SK-N-MC (cell line): ENCODE data around the gene WDR26.

Experiments
- DNase-seq: peaks from one replicate; pipeline ENCODE4 v3.0.0-alpha.2; 2011; ENCODE audit warnings: low read depth, low spot score
- H3K27ac ChIP-seq: fragments of 200-600 bp; sonication (generic); 2 replicates; pipeline ENCODE4 v1.5.1; 2016; ENCODE audit warnings: mixed run types
- H3K36me3 ChIP-seq: fragments of 200-600 bp; sonication (generic); 2 replicates; pipeline ENCODE4 v1.6.1; 2017; ENCODE audit warnings: antibody characterized with exemption, low read length, mixed read lengths; ENCODE audit not compliant: insufficient read depth
- H3K4me3 ChIP-seq: fragments of 200-600 bp; sonication (generic); 2 replicates; pipeline ENCODE4 v1.5.1; 2016
- H3K9ac ChIP-seq: fragments of 200-600 bp; sonication (generic); 2 replicates; pipeline ENCODE4 v1.8.0; 2017; ENCODE audit warnings: mixed run types, mixed read lengths; ENCODE audit not compliant: insufficient read length
- H3K9me3 ChIP-seq: fragments of 200-600 bp; sonication (generic); 2 replicates; pipeline ENCODE4 v1.6.1; 2017; ENCODE audit warnings: low read depth, mild to moderate bottlenecking, antibody characterized with exemption, low read length, moderate library complexity, mixed read lengths
- EZH2 ChIP-seq: fragments of 200-600 bp; sonication (generic); IDR thresholded peaks from one replicate; pipeline ENCODE4 v1.6.1; 2017; ENCODE audit warnings: antibody characterized with exemption
- FOXP2 ChIP-seq: optimal IDR thresholded peaks from 2 replicates; pipeline ENCODE3; 2011; ENCODE audit warnings: mild to moderate bottlenecking, moderate library complexity; ENCODE audit not compliant: insufficient read depth; ENCODE audit errors: extremely low read length, control extremely low read depth
- POLR2AphosphoS5 ChIP-seq: IDR thresholded peaks from 2 replicates; pipeline ENCODE4 v1.6.1; 2012; ENCODE audit warnings: mild to moderate bottlenecking, low read depth, low read length, borderline replicate concordance

WDR26 gene

DNA sequence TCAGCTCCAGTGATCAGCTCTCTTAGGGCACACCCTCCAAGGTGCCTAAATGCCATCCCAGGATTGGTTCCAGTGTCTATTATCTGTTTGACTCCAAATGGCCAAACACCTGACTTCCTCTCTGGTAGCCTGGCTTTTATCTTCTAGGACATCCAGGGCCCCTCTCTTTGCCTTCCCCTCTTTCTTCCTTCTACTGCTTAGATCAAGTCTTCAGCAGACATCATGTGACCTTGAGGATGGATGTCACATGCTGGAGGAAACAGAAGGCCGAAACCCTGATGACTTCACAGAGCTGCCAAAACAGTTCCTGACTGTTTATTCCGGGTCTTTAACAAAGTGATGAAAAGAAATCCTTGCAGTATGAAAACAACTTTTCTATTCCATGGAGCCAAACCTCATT lies 24.4 kb upstream of the WDR26 start:
- TF ChIP-seq EZH2 (no peak), FOXP2 (no peak), POLR2AphosphoS5 (no peak)
- no peak for DNase-seq
- Histone ChIP-seq H3K9me3 (no peaks in the 10 kb centered on the region), H3K9ac (no peak overlapping the region), H3K27ac (no peak overlapping the region), H3K4me3 (no peak overlapping the region), H3K36me3 (no peaks in the 10 kb centered on the region)

- Histone ChIP-seq H3K4me3 (no peak overlapping the region), H3K9me3 (no peaks in the 10 kb centered on the region), H3K9ac (no peak overlapping the region), H3K36me3 (no peaks in the 10 kb centered on the region), H3K27ac (no peak overlapping the region)
- no peak for DNase-seq
- TF ChIP-seq POLR2AphosphoS5, result no peak
- TF ChIP-seq EZH2, result no peak
- TF ChIP-seq FOXP2, result no peak
Measured at GRCh38 chr1:224458296-224458695, 23.7 kb upstream of the WDR26 start.

- Histone ChIP-seq H3K36me3 (no peaks in the 10 kb centered on the region), H3K4me3 (no peak overlapping the region), H3K27ac (no peak overlapping the region), H3K9ac (no peak overlapping the region), H3K9me3 (no peaks in the 10 kb centered on the region)
- DNase-seq, result no peak
- no peak for TF ChIP-seq EZH2
- no peak for TF ChIP-seq FOXP2
- TF ChIP-seq POLR2AphosphoS5, result no peak
Measured at GRCh38 chr1:224457782-224458144, 23.2 kb upstream of the WDR26 start.

- Histone ChIP-seq H3K27ac (no peak overlapping the region), H3K36me3 (no peaks in the 10 kb centered on the region), H3K9me3 (no peaks in the 10 kb centered on the region), H3K9ac (no peak overlapping the region), H3K4me3 (no peak overlapping the region)
- TF ChIP-seq EZH2 (no peak), POLR2AphosphoS5 (no peak), FOXP2 (no peak)
- no peak for DNase-seq
Measured at GRCh38 chr1:224456637-224456953, 22.0 kb upstream of the WDR26 start.

DNA sequence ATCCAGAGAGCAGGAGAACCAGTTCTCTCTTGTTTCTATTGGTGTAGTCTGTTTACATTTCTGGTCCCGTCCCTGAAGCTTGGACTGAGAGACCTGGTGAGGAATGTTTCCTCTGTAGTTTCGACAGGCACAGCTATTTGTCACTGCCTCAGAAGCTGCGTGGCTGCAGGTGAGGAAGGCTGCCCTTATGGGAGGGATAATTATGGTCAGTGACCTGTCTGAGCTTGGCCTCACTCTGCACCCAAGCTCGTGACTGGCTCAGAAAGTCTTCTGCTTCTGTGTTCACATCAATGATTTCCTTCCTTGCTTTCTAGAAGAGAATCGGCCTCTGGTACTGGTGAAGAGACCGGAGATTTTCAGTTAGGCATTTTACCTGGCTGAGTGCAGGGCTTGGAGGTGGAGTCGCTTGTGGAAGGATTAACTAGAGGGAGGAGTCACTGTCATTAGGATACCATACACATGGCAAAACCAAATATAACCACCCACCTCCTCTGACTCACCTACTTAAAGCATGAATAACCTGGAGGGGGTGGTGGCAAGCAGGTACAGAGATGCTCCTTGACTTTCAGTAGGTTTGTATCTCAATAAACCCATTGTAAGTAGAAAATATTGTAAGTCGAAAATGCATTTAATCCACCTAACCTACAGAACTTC lies 19.9 kb upstream of the WDR26 start:
- H3K9ac ChIP-seq, result no peak overlapping the region
- H3K9me3 ChIP-seq, result no peaks in the 10 kb centered on the region
- TF ChIP-seq FOXP2 (no peak), EZH2 (no peak), POLR2AphosphoS5 (no peak)
- H3K36me3 ChIP-seq, result no peaks in the 10 kb centered on the region
- no peak overlapping the region for H3K4me3 ChIP-seq
- DNase-seq, result no peak
- H3K27ac ChIP-seq, result no peak overlapping the region

DNA sequence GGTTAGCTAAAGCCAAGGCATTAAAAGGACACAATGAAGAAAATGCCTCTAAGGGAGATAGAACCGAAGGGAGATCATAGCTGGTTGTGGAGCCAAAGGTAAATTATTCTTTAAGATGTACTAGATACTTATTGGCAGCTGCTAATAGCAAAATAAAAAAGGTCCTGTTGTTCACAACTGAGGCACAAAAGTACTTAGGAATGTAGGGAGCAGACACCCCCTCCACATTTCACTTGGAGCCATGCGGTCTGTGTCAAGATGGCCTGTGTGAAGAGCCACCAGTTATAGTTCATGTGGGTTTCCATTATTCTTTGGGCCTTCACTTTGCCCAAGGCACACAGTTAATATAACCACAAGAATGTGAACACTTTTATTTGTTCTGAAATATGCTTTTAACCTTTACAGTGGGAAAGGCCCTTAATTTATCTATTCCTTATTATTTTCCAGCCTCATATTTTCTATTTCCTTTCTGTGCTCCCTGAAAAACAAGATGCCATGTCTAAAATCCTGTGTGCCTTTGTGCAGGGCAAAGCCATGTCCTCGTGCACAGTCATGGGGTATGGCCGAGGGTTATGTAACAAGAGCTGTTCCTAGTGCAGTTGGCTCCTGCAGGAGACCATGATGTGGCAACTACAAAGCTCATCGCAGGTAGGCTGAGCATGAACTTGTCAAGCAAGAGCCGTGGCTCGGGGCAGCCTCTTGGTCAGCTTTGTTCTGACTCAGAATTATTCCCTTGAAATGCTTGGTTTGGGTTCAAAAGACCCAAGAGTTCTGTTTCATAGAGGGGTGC lies 16.2 kb upstream of the WDR26 start:
- no peak overlapping the region for H3K9ac ChIP-seq
- H3K36me3 ChIP-seq, result no peaks in the 10 kb centered on the region
- no peak overlapping the region for H3K4me3 ChIP-seq
- no peak for DNase-seq
- TF ChIP-seq FOXP2 (no peak), POLR2AphosphoS5 (no peak), EZH2 (no peak)
- no peaks in the 10 kb centered on the region for H3K9me3 ChIP-seq
- H3K27ac ChIP-seq, result no peak overlapping the region

DNA sequence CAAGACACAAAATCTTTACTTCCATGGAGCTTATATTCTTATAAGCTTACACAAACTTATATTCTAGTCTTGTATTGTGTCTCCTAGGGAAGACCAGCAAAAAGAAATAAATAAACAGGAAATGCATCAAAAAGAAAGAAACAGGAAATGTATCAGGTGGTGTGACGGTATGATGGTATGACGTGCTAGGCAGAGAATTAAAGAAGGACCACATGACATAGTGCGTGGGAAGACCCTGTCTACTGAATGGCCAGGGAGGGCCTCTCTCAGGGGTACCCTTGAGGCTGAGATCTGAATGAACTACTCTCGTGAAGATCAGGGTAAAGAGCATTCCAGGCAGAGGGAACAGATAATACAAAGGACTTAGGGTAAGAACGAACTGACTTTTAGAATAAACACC lies 15.6 kb upstream of the WDR26 start:
- no peak for TF ChIP-seq EZH2
- no peak for TF ChIP-seq FOXP2
- no peak for TF ChIP-seq POLR2AphosphoS5
- Histone ChIP-seq H3K4me3 (no peak overlapping the region), H3K36me3 (no peaks in the 10 kb centered on the region), H3K9me3 (no peaks in the 10 kb centered on the region), H3K27ac (no peak overlapping the region), H3K9ac (no peak overlapping the region)
- DNase-seq, result no peak

DNA sequence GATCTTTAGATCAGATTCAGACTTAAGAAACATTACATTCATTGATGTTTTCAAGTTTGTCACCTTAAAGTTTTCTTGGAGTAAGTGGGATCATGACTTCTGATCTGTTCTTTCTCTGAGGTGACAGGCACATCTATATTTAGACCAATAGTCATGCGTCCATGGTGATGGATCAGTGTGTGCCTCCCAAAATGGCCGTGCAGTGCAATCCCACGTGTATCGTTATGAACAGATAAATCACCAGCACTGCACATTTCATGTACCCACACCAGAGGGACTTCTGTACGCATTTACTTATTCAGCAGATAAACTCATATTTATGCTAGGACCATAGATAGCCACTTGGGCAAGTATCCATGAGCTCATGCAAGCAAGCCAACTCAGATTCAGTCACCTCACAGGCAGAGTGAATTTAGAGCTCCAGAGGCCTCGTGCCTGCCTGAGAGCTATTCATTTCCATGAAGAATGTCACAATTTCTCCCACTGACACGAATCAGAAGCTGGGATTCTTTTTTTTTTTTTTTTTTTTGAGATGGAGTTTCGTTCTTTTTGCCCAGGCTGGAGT lies 13.9 kb upstream of the WDR26 start:
- Histone ChIP-seq H3K9ac (no peak overlapping the region), H3K4me3 (no peak overlapping the region), H3K36me3 (no peaks in the 10 kb centered on the region), H3K27ac (no peak overlapping the region), H3K9me3 (no peaks in the 10 kb centered on the region)
- no peak for DNase-seq
- TF ChIP-seq POLR2AphosphoS5, result no peak
- no peak for TF ChIP-seq EZH2
- no peak for TF ChIP-seq FOXP2

DNA sequence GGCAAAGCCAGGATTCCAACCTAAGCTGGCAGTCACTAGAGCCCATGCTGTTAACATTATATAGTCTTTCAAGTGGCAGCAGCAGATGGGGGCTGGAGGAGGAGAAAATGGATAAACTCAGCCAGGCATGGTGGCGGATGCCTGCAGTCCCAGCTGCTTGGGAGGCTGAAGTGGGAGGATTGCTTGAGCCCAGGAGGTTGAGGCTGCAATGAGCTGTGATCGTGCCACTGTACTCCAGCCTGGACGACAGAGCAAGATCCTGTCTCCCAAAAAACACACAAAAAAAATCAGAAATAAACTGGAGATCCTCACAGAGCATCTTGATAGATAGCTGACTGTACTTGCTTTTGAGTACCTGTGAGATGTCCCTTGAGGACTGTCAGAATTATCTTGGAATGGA lies 13.4 kb upstream of the WDR26 start:
- DNase-seq, result no peak
- TF ChIP-seq FOXP2 (no peak), POLR2AphosphoS5 (no peak), EZH2 (no peak)
- no peak overlapping the region for H3K9ac ChIP-seq
- H3K4me3 ChIP-seq, result no peak overlapping the region
- no peaks in the 10 kb centered on the region for H3K36me3 ChIP-seq
- H3K9me3 ChIP-seq, result no peaks in the 10 kb centered on the region
- no peak overlapping the region for H3K27ac ChIP-seq
